GM18508 (cell line): ENCODE data around the gene PAK1IP1.
A peak's percentile ranks its signal among the peaks of the same experiment; 100 is the strongest.
"Not testable (repeated sequence)": the region's sequence is repeated elsewhere in the genome, so short reads cannot be mapped to it uniquely, and the experiment has no call there.

Experiments used
- ATAC-seq: cut with Tn5 transposase; IDR thresholded peaks from one replicate; pipeline ENCODE4 v1.9.1; 2021; ENCODE audit warnings: moderate number of reproducible peaks; ENCODE audit not compliant: insufficient read depth, unreplicated experiment

The PAK1IP1 gene

DNA sequence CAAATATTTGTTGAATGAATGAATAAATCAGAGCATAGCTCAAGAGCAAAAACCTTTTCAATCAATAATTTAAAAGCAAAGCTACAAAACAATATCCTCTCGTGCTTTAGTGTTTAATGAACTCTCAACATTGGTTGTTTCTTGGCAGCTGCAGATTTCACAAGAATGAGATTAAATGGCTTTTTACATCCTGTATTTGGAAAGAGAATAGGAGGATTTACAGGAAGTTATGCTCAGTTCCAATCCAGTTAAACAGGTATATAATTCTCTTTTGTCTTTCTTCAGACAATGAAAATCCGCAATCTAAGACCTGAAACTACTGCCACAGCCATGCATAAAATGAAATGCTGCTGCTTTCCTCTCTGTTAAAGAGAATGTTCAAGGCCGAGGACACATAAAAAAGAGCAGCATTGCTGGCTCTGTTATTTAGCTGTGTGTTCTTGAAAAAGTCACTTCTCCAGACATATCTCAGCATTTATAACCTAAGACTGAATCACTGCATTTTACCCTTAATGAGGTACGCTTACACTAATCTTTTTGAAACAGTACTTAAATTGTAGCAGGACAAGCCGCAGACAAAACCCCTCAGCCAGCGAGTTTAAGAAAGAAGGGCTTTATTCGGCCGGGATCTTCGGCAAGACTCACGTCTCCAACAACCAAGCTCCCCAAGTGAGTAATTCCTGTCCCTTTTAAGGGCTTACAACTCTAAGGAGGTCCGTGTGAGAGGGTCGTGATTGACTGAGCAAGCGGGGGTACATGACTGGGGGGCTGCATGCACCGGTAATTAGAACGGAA, 3.9 kb upstream of the PAK1IP1 start:
- no peak for ATAC-seq

DNA sequence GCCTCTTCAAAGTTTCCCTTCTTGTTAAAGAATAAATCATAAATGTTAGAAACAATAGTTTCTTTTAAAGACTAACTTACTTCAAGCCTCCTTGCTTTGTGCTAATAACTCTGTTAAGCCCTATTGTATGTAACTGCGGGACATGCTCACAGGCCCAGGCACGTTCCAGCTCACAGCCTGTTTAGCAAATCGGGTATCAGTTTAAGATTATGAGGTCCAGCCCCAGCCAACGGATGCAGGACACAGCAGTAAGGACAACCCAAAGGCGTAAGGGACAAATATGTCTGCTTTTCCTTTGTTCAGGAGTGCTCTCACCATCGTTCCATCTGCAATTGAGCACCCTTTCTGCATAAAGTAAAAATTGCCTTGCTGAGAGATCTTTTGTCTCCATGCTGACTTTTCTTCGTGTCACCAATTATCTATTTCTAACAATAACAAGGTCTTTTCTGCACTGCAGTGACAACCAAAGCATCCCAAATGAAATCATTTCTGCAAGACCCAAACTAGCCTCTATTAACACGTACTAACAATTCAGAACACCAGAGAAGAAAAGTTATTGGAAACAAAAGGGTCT, 1.7 kb upstream of the PAK1IP1 start:
- ATAC-seq, result no peak

DNA sequence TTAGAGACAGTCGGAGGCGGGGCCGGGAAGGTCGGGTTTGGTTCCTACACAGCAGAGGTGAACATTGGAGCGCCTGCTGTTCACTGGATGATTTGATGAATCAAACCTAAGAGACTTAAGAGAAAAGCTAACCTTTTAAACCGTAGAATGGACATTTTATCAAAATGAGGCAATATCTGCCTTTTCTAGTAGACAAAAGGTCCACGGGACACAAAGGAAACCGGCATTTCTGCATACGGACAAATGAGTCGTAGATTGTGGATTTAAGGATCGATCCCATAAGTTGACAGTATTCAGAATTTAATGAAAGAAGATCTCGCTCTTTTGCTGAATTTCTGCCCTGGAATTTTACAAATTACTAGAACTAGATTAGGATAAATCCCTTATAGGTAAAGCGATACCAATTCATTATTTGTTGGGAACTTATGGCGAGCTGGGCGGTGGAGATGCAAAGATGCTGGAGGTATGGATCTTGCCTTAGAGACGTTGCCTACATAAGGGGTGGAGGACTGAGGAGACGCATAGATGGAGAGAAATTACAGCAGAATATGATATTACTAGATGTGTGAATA, 400 bp downstream of the PAK1IP1 start:
- ATAC-seq, result peak; percentile 2

DNA sequence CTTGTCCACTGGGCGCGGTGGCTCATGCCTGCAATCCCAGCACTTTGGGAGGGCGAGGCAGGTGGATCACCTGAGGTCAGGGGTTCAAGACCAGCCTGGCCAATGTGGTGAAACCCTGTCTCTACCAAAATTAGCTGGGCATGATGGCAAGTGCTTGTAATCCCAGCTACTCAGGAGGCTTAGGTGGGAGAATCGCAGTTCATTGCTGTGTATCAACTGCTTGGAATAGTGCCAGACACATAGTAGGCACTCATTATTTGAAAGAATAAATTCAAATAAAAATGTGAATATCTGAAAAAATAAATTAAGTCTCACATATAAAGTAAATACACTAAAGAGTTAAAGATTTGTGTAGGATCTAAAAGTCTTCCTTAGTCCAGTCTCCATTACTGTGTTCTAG, 1.9 kb downstream of the PAK1IP1 start:
- ATAC-seq, result no peak

DNA sequence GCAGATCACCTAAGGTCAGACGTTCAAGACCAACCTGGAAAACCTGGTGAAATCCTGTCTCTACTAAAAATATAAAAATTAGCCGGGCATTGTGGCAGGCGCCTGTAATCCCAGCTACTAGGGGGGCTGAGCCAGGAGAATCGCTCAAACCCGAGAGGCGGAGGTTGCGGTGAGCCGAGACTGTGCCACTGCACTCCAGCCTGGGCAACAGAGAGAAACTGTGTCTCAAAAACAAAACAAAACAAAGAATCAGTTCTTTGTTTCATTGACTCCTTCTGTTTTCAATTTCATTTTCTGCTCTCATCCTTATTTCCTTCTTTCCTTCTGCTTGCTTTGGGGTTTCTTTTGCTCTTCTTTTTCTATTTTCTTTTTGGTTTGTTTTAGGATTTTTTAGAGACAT, 19.2 kb downstream of the PAK1IP1 start:
- ATAC-seq, result no peak

DNA sequence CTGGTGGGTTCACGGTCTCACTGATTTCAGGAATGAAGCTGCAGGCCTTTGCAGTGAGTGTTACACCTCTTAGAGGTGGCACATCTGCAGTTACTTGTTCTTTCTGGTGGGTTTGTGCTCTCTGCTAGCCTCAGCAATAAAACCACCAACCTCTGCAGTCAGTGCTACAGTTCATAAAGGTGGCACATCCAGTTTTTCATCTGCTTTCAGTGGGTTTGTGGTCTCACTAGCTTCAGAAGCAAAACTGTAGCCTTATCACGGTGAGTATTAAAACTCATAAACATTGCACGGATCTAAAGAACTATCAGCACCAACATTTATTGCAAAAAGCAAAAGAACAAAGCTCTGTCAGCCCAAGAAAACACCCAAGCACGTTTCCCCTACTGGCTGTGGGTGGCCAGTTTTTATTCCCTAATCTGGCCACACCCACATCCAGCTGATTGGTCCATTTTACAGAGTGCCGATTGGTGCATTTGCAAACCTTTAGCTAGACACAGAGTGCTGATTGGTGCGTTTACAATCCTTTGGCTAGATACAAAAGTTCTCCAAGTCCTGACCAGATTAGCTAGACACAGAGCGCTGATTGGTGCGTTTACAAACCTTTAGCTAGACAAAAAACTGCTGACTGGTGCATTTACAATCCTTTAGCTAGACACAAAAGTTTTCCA, 24.7 kb downstream of the PAK1IP1 start:
- no peak for ATAC-seq

DNA sequence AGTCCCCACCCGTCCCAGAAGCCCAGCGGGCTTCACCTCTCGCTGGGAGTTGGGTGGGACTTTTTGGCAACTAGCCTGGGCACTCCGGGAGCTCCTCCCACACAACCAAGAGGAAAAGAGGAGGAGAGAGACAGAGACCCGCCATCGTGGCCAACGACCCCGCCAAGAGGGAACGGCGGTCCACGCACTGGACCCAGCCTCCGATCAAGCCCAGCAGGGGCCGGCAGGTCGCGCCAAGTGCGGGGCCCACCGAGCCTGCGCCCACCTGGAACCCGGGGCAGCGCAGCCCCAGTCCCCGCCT, 25.1 kb downstream of the PAK1IP1 start:
- ATAC-seq, result no peak

DNA sequence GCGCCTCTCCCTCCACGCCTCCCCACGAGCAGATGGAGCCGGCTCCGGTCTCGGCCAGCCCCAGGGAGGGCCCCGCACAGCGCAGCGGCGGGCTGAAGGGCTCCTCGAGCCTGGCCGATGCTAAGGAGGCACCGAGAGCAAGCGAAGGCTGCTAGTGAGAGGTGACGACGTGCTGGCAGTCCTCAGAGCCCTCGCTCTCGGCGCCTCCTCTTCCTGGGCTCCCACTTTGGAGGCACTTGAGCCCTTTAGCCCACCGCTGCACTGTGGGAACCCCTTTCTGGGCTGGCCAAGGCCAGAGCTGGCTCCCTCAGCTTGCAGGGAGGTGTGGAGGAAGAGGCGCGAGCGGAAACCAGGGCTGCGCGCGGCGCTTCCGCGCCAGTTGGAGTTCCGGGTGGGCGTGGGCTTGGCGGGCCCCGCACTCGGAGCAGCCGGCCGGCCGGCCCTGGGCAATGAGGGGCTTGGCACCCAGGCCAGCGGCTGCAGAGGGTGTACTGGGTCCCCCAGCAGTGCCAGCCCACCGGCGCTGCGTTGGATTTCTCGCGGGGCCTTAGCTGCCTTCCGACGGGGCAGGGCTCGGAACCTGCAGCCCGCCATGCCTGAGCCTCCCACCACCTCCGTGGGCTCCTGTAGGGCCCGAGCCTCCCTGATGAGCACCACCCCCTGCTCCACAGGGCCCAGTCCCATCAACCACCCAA, 25.6 kb downstream of the PAK1IP1 start:
- ATAC-seq, result no peak

DNA sequence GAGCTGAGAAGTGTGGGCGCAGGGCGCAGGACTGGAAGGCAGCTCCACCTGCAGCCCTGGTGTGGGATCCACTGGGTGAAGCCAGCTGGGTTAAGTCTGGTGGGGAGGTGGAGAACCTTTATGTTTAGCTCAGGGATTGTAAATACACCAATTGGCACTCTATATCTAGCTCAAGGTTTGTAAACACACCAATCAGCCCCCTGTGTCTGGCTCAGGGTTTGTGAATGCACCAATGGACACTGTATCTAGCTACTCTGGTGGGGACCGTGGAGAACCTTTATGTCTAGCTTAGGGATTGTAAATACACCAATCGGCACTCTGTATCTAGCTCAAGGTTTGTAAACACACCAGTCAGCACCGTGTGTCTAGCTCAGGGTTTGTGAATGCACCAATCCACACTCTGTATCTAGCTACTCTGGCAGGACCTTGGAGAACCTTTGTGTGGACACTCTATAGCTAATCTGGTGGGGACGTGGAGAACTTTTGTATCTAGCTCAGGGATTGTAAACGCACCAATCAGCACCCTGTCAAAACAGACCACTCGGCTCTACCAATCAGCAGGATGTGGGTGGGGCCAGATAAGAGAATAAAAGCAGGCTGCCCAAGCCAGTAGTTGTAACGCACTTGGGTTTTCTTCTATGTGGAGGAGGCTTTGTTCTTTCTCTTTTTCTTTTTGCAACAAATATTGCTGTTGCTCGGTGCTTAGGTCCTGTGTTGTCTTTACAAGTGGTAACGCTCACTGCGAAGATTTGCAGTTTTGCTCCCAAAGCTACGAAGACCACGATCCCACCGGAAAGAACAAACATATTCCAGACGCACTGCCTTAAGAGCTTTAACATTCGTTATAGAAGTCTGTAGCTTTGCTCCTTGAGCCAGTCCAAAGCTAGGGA, 26.4 kb downstream of the PAK1IP1 start:
- not testable (repeated sequence) for ATAC-seq

DNA sequence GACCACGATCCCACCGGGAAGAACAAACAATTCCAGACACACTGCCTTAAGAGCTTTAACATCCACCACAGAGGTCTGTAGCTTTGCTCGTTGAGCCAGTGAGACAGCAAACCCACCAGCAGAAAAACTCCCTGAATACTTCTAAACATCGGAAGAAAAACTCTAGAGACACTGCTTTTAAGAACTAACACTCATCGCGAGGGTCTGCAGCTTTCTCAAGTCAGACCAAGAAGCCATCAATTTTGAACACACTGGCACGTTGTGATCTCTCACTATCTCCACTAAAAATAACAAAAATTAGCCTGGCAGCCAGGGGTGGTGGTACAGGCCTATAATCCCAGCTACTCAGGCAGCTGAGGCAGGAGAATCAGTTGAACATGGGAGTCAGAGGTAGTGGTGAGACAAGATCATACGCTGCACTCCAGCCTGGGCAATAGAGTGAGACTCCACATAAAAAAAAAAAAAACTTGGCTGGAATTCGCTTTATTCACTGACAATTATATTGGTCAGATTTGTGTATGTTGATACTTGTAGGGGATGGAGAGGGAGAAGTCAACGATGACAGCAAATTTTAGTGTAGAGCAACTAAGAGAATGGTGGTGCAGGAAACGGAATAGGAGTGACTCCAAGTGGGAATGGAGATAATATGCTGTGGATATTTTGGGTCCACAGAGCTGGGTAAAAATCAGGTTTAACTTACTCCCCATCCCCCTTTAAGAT, 27.2 kb downstream of the PAK1IP1 start:
- no peak for ATAC-seq

DNA sequence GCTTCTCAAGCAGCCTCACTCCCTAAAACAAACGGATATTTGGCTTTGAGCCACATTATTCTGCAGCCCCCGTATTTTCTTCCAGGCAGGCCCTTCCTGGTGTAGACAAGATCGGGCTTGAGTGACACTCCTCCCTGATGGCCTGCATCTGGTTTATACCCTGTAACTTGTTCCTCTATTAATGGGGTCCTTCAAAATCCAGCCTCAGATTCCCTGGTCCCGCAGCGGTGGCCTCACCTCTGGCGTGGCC, 27.7 kb downstream of the PAK1IP1 start:
- no peak for ATAC-seq

DNA sequence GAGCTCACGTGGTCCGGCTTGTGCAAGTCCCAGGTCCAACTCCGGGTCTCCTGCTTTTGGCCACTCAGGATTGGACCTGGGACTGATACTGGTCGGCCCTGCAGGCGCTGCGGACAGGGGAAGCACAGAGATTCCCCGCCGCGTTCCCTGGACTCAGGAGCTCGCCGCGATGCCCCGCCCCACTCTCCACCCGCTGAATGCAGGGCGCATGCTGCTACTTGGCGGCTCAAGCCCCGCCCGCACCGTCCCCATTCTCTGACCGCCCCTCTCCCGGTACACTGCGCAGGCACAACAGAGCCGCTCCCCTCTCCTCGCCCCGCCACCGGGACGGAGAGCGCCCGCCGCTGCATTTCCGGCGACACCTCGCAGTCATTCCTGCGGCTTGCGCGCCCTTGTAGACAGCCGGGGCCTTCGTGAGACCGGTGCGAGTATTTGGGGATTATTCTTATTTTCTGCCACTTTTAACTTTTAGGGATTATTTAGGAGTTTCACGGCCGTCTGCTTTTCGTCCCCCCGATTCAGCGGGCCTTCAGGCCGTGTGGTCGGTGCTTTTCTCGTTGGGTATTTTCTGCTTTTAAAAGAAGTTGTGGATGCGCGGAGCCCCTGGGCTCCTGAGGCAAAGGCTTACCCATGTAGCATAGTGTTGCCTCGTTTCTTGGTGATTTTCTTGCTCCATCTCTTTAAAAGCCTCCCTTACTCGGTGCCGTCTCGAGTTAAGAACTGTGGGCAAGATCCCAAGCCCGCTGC, 28.2 kb downstream of the PAK1IP1 start, which contains the start of gene TMEM14C:
TMEM14C (plus strand) TSS at position 251 of the 747 bp plus-strand sequence. CDS start 1,544 bp downstream, outside the sequence.
- peak; percentile 82 for ATAC-seq

DNA sequence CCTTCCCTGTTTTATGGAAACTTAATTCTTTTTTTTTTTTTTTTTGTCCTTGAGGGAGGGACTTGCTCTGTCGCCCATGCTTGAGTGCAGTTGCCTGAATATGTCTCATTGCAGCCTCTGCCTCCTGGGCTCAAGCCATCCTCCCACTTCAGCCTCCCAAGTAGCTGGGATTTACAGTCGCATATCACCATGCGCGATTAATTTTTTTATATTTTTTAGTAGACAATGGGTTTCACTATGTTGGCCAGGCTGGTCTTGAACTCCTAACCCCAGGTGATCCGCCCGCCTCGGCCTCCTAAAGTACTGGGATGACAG, 28.8 kb downstream of the PAK1IP1 start:
- no peak for ATAC-seq

DNA sequence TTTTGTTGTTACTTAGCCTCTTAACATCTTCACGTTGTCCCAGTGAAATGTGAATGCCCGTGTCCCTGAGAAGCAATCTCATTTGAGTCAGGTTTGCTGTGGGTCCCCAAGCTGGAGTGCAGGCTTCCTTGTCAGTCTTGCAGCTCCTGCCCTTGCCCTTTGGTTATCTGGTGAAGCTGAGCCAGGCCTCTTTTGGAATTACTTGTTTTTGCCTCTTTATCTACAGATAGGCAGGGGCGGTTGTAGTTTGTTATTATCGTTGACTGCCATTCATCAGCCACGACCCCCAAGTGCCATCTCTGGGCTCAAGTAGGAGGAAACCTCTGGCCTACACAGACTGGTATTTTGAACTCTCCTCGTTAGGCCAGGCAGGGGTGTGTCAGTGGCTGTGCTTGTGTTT, 30.3 kb downstream of the PAK1IP1 start:
- ATAC-seq, result no peak

DNA sequence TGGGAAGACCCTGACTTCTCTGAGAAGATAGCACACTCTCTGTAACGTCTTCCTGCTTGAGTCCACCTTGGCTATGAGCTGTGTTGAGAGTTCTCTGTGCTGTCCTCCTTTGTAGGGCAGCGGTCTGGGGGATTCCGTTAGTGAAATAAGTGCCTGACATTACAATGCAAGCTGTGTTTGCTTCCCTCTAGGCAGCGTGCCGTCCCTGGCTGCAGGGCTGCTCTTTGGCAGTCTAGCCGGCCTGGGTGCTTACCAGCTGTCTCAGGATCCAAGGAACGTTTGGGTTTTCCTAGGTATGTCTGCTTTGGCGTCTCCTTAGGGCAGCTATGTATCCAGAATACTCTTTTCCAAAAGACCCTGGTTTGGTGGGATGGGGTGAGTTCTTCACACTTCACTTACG, 30.9 kb downstream of the PAK1IP1 start:
- ATAC-seq, result no peak

DNA sequence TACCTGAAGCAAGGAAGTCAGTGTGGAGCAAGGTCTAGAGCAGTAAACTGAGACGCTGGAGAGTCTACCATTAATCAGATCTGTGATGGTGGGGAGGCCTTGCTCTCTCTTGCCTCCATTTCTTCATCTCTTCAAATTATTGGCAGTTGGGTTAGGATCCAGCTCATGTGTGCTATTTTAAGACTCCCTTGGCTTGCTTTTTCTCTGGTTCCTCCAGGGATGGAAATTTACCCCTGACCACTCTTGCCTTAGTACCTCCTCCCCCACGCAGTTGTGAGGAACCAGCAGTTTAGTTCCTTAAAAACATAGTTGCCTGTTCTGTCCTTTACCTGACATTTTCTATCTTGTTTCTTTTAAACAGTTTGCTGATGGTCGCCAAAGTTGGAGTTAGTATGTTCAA, 35.5 kb downstream of the PAK1IP1 start:
- no peak for ATAC-seq

DNA sequence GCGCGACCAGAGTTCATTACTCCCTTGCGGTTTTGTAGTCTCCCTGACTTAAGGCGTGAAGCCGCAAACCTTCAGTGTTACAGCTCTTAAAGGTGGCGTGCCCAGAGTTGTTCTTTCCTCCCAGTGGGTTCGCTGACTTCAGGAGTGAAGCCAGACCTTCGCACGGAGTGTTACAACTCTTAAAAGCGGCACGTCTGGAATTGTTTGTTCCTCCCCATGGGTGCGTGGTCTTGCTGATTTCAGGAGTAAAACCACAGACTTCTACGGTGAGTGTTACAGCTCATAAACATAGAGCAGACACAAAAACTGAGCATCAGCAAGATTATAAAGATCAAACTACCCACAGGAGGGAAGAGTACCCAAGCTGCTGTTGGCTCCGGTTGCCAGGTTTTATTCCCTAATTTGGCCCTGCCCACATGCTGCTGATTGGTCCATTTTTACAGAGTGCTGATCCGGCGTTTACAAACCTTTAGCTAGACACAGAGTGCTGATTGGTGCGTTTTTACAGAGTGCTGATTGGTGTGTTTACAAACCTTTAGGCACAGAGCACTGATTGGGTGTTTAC, 38.5 kb downstream of the PAK1IP1 start:
- ATAC-seq, result no peak

DNA sequence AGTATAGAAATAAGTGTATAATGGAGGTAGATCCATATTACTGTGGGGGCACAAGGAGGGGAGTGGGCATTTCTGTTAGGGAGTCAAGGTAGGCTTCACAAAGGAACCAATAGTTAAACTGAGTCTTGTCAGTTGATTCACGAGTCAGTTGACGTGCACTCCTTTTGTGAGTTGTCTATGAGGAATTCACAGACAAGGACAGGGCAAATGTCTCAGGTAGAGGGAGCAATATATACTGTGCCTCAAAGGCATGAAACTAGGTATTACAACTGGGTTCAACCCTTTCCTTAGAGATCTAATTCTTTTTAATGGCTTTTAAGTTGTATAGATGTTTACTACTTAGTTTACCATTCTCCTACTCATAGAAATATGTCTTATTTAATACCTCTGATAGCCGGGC, 39.1 kb downstream of the PAK1IP1 start:
- ATAC-seq, result no peak

DNA sequence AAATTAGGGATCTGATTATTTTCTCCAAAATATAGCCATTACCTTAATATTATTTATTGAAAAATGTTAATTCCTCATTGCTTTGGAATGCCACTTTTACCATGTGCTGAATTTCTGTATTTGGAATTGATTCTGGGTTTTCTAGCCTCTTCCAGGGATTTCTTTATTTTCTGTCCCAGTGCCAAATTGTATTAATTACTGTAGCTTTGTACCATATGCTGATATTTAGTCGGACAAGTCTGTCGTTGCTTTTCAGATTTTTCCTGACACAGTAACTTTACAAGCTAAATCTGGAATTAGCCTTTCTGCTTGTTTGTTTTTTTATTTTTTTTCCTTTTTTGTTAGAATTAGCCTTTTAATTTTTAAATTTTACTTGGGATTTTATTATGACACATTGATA, 42.0 kb downstream of the PAK1IP1 start:
- ATAC-seq, result no peak
